K562 (cell line): ENCODE measurements around the gene NFAM1.

Experiments
- CTCF ChIP-seq, 3 experiments: IDR thresholded peaks in 2 of 3; conservative IDR thresholded peaks in 1 of 3; 2 replicates each; pipeline ENCODE4 v1.5.1; 2011 to 2012; ENCODE audit warnings: low read length in 3 of 3, mild to moderate bottlenecking in 3 of 3, control low read depth in 2 of 3, improper control_type of control experiment in 1 of 3, inconsistent platforms in 1 of 3, low read depth in 1 of 3, mixed read lengths in 1 of 3, moderate library complexity in 1 of 3; ENCODE audit not compliant: insufficient read depth in 2 of 3
- FOXP1 ChIP-seq: sonication (generic); formaldehyde crosslinking; IDR thresholded peaks from 2 replicates; pipeline ENCODE4 v1.8.0; 2022; ENCODE audit warnings: mild to moderate bottlenecking, missing genetic modification reagents
- GATAD2A ChIP-seq: fragments of 450-650 bp; IDR thresholded peaks from 2 replicates; pipeline ENCODE4 v1.6.1; 2017
- REST ChIP-seq, 2 experiments: fragments of 450-650 bp; formaldehyde crosslinking in 1 of 2; IDR thresholded peaks; 2 replicates each; pipeline versions ENCODE4 v1.4.0 to v1.6.1; 2014 to 2020; ENCODE audit warnings: mild to moderate bottlenecking in 2 of 2, borderline replicate concordance in 1 of 2, low read depth in 1 of 2

- TF ChIP-seq CTCF (IDR thresholded peaks at IDR 0.05 in 2 of 3, conservative IDR thresholded peaks at IDR 0.05 in 1 of 3; ENCODE audit: insufficient read depth in 2 of 3, low read depth in 1 of 3, low read length in 3 of 3) (no peak), GATAD2A (no peak), REST (IDR thresholded peaks at IDR 0.05; ENCODE audit: borderline replicate concordance) (no peak), REST (CRISPR knock-in tag; IDR thresholded peaks at IDR 0.05; ENCODE audit: low read depth) (no peak), FOXP1 (CRISPR knock-in tag) (no peak)
Observed at GRCh38 chr22:42472671-42473070, 40.5 kb upstream of the NFAM1 start.
